ENCODE results near the gene BBX.

The BBX gene

DNA sequence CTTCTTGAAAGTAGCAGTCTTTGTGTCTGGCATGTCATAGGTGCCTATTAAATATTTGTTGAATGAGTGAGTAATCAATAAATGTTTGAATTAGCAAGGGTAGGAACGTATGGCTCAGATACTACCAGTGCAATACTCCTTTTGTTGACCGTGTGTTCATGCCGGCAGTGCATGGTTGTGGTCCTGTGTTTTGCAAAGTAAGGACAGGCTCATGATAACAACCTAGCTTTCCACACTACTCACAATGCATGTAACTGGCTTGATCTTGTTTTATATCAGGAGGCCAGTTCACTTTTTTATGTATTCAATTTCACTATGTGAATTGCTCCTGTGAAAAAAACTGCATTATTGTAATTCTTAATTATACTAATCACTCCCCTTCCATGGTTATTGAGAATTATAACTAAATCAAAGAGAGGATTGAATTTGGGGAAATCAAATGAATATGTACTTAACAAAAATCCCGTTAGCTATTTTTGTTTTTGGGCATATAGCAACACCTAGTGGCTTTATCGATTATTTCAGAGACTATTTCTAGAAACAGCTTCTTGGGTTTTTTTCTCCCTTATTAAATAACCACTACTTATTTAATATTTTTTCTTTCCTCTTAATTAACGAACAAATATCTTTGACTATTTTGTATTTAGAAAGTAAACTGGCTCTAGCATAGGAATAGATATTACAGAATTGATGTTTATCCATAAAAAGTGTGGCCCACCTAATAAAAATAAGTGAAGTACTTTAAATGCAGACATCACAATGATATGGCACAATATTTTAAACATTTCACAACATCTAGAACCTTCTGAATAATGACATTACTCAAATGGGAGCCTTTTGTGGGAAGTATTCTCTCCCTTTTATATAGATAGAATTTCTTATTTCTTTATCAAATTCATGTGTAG is 218.5 kb downstream of the BBX start:
- DNase-seq (ENCODE audit: low read depth in 1 of 2, low spot score in 1 of 2), result no peak

DNA sequence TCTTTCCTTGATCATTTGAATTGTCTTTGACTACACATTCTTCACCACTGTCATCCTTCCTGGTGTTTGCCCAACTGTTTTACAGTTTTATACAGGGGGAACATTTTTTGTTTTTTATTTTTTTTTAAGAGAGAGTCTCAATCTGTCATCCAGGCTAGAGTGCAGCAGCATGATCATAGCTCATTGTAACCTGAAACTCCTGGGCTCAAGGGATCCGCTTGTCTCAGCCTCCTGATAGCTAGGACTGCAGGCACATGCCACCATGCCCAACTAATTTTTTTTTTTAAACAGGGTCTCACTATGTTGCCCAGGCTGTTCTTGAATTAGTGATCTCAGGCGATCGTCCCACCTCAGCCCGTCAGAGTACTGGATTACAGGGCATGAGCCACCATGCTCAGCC is 222.6 kb downstream of the BBX start:
- DNase-seq (ENCODE audit: low read depth in 1 of 2, low spot score in 1 of 2), result no peak

DNA sequence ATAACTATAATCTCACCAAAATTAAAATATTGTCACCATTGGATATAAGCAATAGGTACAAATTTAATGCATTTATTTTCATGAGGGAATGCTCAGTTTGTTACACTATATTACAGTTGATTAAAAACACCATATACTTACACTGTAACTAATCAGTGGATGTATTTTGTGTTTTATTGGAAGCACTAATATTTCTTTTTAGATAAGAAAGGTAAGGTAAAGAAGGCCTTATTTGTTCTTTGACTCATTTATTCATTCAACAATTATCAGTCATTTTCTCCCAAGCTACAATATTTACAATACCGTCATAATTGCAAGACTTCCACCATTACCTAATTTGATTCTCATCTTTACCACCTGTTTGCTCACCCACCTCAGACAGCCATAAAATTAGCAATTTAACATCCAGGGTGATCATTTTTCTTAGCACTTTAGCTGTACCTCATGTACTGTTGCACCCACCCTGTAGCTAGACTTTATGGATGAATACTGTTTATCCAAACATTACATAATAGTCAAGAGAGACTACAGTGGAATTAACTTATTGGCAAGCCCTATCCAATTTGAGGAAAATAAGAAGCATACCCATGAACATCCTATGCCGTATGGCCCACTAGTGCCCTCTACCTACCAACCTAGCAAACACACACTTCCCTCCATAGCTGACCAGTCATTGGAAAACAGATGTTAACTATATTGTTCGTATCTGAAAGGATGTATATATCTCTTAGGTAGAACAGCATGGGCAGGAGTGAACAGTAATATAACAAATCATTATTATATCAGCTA is 229.6 kb downstream of the BBX start:
- no peak for DNase-seq (ENCODE audit: low read depth in 1 of 2, low spot score in 1 of 2)

DNA sequence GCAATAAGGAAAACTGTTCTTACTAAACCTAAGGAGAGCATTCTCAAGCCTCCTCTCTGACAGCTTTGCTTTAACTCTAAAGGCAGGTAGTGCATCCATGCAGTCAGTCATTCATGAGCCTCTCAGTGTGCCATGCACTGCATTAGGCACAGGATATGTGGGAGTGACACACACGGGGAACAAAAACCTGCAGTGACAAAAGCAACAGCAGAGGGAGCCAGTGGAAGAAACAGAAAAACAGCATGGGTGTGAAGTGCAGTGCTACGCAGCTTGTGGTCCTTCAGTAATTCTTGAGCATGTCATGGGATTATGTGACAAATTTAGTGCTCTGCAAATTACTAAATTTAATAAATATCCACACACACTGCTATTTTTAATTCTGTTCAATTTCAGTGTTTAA is 230.7 kb downstream of the BBX start:
- no peak for DNase-seq (ENCODE audit: low read depth in 1 of 2, low spot score in 1 of 2)

GRCh38 chr3:107753976-107754375 is 231.2 kb downstream of the BBX start:
- no peak for DNase-seq (ENCODE audit: low read depth in 1 of 2, low spot score in 1 of 2)

GRCh38 chr3:107756649-107757048 is 233.9 kb downstream of the BBX start:
- no peak for DNase-seq (ENCODE audit: low read depth in 1 of 2, low spot score in 1 of 2)

DNA sequence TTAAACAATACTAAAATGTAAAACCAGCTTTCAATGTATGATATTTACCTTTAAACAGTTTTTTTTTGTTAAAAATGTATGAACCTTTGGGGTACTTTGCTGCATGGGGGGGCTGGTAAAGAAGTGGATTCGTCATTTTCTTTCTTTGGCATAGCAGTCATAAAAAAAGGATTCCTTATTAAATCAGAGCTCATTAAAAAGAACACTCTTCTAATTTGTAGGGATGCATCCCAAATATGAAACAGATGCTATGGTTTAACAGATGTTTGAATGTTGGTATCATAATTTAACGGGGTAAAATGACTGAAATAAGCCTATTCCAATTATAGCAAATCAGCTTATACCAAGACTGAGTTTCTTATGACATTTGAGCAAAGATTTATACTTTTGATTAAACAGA is 234.4 kb downstream of the BBX start:
- no peak for DNase-seq (ENCODE audit: low read depth in 1 of 2, low spot score in 1 of 2)

DNA sequence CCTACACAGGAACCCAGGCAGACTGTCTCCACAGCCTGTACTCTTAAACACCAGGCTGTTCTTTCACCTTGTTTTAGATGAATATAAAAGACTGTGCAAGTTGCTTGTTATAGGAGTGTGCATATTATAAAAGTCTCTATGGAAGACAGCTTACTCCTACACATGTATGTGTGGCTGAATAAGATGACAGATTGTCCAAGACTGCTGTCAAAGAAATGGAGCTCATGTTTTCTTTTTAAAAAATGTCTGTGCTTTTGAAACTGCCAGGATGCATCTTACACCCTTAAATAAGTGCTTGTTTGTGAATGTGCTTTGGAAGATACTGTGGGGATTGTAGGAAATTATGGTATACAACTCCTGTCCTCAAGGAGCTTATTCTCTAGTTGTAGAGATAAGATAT is 237.4 kb downstream of the BBX start:
- no peak for DNase-seq (ENCODE audit: low read depth in 1 of 2, low spot score in 1 of 2)

DNA sequence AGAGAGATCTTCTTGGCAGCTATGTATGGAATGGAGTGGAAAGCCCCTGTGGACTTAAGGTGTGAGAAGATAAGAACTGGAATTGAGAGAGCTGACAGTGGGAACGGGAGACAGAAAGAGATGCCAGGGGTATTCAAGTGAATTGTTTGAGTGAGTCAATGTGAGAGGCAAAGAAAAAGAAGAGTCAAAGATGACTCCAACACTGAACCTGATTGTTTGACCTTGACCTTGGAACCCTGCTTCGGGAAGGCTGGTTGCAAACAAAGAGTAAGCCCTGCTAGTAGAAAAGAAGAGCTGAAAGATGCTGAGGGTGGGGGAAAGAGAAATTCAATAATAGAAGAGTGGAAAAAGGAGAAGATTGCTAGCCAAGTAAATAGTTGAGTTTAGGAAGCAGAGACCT is 238.6 kb downstream of the BBX start:
- no peak for DNase-seq (ENCODE audit: low read depth in 1 of 2, low spot score in 1 of 2)

GRCh38 chr3:107765524-107765923 is 242.8 kb downstream of the BBX start:
- DNase-seq (ENCODE audit: low read depth in 1 of 2, low spot score in 1 of 2), result no peak

DNA sequence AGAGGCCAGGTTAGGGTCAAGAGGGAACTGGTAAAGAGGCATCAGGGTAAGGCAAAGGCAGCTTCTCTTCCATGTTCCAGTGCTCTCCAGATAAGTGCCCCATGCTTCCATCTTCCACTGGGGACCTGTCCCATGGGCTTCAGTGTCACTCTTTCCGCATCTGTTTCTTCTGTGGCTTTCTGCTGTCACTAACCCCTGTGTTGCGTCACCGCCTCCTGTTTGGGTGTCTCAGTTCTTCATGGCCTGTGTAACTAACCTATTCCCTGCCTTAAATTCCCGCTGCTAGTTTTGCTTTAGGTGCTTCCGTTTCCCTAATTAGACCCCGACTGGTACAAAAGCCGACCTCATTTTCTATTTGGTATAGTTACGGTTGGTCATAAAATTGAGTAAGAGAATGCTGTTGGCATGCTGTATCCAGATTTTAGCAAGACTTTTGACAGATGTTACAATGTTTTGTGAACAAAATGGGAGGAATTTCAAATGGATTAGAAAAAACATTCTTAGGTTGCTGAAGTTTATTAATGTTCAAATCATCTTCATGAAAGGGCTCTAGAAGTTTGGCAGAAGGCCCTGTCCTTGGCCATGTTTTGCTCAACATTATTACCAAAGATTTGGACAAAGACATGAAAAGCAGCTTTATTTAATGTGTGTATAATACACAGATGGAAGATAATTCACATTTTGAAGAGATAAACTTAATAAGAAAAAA is 245.3 kb downstream of the BBX start:
- DNase-seq (ENCODE audit: low read depth in 1 of 2, low spot score in 1 of 2), result no peak

DNA sequence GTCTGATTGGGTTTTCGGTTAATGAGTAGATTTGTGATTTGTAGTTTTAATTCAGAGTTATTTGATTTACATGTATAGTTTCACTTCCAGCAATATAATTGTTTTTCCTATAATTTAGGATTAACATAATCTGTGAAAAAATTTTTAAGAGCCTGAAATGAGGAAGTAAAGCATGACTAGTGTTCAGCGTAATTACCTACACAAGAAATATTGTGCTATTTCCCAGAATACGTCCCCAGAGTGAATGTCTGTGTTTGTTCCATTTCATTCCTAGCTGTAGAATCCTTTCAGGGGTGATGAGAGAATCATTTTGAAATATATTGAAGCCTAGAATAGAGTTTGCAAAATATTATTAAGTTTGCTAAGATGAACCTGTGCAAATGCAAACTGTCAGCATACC is 247.1 kb downstream of the BBX start:
- DNase-seq (ENCODE audit: low read depth in 1 of 2, low spot score in 1 of 2), result no peak

DNA sequence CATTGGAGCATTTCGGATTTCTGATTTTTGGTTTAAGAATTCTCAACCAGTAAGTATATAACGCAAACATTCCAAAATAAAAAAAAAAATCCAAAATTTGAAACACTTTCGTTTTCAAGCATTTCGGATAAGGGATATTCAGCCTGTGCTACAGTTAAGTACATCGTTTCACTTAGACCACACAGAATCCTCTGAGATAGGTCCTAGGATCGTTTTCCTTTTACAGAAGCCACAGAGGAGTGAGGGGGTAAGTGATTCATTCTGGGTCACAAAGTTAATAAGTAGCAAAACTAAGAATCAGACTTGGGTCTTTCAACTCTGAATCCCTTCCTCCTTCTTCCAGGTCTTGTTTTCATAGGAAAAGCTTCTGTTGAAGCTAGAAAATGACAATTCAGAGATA is 249.3 kb downstream of the BBX start:
- no peak for DNase-seq (ENCODE audit: low read depth in 1 of 2, low spot score in 1 of 2)

GRCh38 chr3:107775974-107776373 is 253.2 kb downstream of the BBX start:
- DNase-seq (ENCODE audit: low read depth in 1 of 2, low spot score in 1 of 2), result no peak

- no peak for DNase-seq (ENCODE audit: low read depth in 1 of 2, low spot score in 1 of 2)
Observed at GRCh38 chr3:107781253-107781652, 258.5 kb downstream of the BBX start.

GRCh38 chr3:107782054-107782453 is 259.3 kb downstream of the BBX start:
- DNase-seq (ENCODE audit: low read depth in 1 of 2, low spot score in 1 of 2), result no peak

GRCh38 chr3:107790612-107791011 is 267.9 kb downstream of the BBX start:
- DNase-seq (ENCODE audit: low read depth in 1 of 2, low spot score in 1 of 2), result no peak

DNA sequence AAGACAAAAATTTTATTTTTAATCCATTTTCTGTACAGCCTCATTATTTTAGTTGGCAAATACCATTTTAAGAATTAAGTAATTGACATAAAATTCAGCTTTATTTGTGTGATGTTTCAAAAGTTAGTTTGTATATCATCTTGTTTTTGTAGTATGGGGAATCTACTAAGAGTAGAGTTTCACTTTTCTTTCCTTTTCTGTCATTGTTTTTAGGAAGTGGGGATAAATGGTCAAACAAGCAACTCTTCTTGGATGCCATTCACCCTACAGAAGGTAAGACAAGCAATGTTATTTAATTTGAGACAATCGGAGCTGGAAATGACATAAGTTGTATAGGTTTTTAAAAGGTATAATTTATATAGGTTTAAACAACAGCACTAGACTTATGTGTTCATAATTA is 268.3 kb downstream of the BBX start:
- no peak for DNase-seq (ENCODE audit: low read depth in 1 of 2, low spot score in 1 of 2)

DNA sequence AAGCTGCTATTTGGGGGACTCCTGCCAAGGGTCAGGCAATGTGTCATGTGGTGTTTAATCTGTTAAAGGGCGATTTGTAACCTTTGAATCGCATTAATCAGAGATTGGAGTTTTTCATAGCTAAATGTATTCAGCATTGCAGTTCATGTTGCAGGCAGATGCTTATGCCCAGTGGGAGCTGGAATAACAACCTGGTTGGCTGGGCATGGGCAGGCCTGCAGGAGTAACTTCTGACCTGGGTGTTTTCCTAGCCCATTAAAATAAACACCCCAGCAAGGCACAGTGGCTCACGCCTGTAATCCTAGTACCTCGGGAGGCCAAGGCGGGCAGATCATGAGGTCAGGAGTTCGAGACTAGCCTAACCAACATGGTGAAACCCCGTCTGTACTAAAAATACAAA is 268.7 kb downstream of the BBX start:
- DNase-seq (ENCODE audit: low read depth in 1 of 2, low spot score in 1 of 2), result no peak

- DNase-seq (ENCODE audit: low read depth in 1 of 2, low spot score in 1 of 2), result no peak
Observed at GRCh38 chr3:107794664-107795443, 272.1 kb downstream of the BBX start.

GRCh38 chr3:107795514-107796094 is 272.8 kb downstream of the BBX start:
- DNase-seq (ENCODE audit: low read depth in 1 of 2, low spot score in 1 of 2), result no peak

Data from activated CD4-positive, alpha-beta T cell treated with anti-CD3 and anti-CD28 coated beads, Interleukin-2, amount 50 U/mL, for 24 hours (primary cell).